Measurements from ENCODE around the gene CSAD. TPM values are rescaled to one million over a fixed set of nuclear protein-coding genes. Genes with fewer than 3 reads are reported as not detected.

The CSAD gene
- total and polyA plus RNA-seq, 2 donors (not counting 3 experiments of a cell fraction or from before 2014, with no cell fraction given): 21.1 to 24.4 TPM

- intact Hi-C loops (cut with micrococcal nuclease): no loop called here
- Histone ChIP-seq H3K9me1 (replicated peaks; ENCODE audit: control insufficient read depth, extremely low read depth, insufficient read depth, low read length) (no peaks in the 10 kb centered on the region), H3K4me1 (ENCODE audit: control insufficient read depth, extremely low read depth, insufficient read depth, low read length) (no peaks in the 10 kb centered on the region), H3K27me3 (ENCODE audit: control insufficient read depth in 2 of 2, insufficient read depth in 2 of 2, low read length in 2 of 2) (peaks cover 3 to 4% of the 10 kb centered on the region in 2 experiments), H3K4me3 (replicated peaks in 1 of 3; ENCODE audit: insufficient read depth in 1 of 3, low read depth in 1 of 3, low read length in 3 of 3) (no peak overlapping the region), H3K79me2 (ENCODE audit: control insufficient read depth, insufficient read depth, low read length) (no peaks in the 10 kb centered on the region), H3K4me2 (ENCODE audit: insufficient read depth, low read length) (no peak overlapping the region), H3K36me3 (ENCODE audit: control insufficient read depth in 2 of 2, extremely low read depth in 1 of 2, insufficient read depth in 2 of 2, low read length in 2 of 2) (no peaks in the 10 kb centered on the region), H3K9me3 (replicated peaks; ENCODE audit: control insufficient read depth, insufficient read depth, low read length) (no peaks in the 10 kb centered on the region), H3K27ac (ENCODE audit: insufficient read depth, low read depth, low read length) (no peak overlapping the region), H3K9ac (replicated peaks; ENCODE audit: extremely low read depth, insufficient read depth, low read length) (no peak overlapping the region), H4K20me1 (replicated peaks; ENCODE audit: control insufficient read depth, extremely low read depth, insufficient read depth, low read length) (no peaks in the 10 kb centered on the region), H2AFZ (ENCODE audit: low read depth, low read length) (no peak overlapping the region)
- ChIA-PET POLR2A (no interaction called here), CTCF (no interaction called here)
- dilution Hi-C loops (cut with MboI; ENCODE audit: extremely low pct_ligation_motif_present, low sequenced_read_pairs): no loop called here
- FAIRE-seq: no peak
- DNase-seq (ENCODE audit: low read depth, low spot score): no peak
- no TSS peak for BruUV-seq (replicated peaks)
- TF ChIP-seq, protein P1, sequence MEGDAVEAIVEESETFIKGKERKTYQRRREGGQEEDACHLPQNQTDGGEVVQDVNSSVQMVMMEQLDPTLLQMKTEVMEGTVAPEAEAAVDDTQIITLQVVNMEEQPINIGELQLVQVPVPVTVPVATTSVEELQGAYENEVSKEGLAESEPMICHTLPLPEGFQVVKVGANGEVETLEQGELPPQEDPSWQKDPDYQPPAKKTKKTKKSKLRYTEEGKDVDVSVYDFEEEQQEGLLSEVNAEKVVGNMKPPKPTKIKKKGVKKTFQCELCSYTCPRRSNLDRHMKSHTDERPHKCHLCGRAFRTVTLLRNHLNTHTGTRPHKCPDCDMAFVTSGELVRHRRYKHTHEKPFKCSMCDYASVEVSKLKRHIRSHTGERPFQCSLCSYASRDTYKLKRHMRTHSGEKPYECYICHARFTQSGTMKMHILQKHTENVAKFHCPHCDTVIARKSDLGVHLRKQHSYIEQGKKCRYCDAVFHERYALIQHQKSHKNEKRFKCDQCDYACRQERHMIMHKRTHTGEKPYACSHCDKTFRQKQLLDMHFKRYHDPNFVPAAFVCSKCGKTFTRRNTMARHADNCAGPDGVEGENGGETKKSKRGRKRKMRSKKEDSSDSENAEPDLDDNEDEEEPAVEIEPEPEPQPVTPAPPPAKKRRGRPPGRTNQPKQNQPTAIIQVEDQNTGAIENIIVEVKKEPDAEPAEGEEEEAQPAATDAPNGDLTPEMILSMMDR (IDR thresholded peaks at IDR 0.05; ENCODE audit: extremely low read depth in 1 of 2, insufficient read depth in 1 of 2, low read depth in 1 of 2, low read length in 2 of 2): no peak
- TF ChIP-seq MYC (IDR thresholded peaks at IDR 0.05; ENCODE audit: low read depth, low read length) (no peak), POLR2AphosphoS5 (IDR thresholded peaks at IDR 0.05; ENCODE audit: insufficient read depth, low read depth, low read length) (no peak), JUN (IDR thresholded peaks at IDR 0.05; ENCODE audit: borderline replicate concordance, insufficient read depth, insufficient read length, low read depth) (no peak), FOS (IDR thresholded peaks at IDR 0.05; ENCODE audit: borderline replicate concordance, insufficient read depth, low read length) (no peak), GATA2 (IDR thresholded peaks at IDR 0.05; ENCODE audit: insufficient read depth, insufficient read length, low read depth, low read length) (no peak), POLR2A (IDR thresholded peaks at IDR 0.05; ENCODE audit: low read depth, low read length) (no peak), EZH2 (IDR thresholded peaks at IDR 0.05; ENCODE audit: borderline replicate concordance, low read depth, low read length, severe bottlenecking) (no peak)
- TF ChIP-seq, protein P2, sequence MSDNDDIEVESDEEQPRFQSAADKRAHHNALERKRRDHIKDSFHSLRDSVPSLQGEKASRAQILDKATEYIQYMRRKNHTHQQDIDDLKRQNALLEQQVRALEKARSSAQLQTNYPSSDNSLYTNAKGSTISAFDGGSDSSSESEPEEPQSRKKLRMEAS (IDR thresholded peaks at IDR 0.05; ENCODE audit: insufficient read depth, insufficient read length): no peak
Observed at GRCh38 chr12:53122961-53123468, 57.7 kb downstream of the CSAD start.

Data from endothelial cell of umbilical vein (primary cell).